NCI-H2029 (cell line): ENCODE data around the gene AP2A2.

Experiments
- DNase-seq: peaks from one replicate; lab custom pipeline; 2025; lab: John Stamatoyannopoulos, UW

Gene AP2A2

DNA sequence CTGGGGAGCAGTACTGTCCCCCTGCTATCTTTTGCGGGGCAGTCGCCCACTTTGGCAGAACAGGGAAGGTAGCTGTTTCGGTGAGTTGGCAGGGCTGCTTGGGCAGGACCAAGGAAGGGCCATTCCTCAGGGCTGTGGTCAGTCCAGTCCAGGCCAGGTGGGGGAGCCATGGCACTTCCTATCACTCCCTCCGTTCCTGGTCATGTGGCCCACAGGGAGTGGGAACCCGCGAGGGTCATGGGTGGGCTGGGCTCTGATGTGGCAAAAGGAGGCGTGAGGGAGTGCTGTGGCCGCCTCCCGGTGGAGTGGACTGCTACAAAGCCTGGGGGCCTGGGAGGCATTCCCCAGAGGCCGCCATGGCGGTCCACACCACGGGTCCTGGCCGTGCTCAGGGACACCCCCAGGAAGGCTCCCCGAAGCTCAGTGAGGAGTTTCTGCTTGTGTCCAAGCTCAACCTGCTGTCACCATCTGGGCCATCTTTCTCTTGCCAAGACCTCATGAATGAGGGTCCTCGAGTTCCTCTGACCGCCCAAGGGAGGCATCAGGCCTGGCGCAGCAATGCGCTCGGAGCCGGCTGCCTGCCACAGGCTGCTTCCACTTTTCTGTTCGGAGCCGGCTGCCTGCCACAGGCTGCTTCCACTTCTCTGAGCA, 27.0 kb upstream of the AP2A2 start:
- no peak for DNase-seq

DNA sequence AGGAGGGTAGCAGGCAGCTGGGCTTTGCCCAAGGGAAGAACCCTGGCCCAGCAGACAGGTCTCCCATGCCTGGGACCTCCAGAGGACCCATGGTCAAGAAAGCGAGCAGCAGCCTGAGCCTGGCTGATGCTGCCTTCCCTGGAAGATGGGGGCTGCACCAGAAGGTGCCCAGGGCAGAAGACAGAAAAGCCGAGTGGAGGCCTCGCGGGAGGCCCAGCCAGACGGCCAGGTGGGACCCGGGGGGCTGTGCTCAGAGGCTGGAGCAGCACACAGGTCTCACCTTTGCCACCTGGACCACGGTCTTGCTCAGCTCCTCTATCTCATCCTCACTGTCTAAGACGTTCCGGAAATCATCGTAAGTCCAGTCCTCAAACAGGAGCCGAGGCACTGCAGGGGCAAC, 25.9 kb upstream of the AP2A2 start:
- no peak for DNase-seq

DNA sequence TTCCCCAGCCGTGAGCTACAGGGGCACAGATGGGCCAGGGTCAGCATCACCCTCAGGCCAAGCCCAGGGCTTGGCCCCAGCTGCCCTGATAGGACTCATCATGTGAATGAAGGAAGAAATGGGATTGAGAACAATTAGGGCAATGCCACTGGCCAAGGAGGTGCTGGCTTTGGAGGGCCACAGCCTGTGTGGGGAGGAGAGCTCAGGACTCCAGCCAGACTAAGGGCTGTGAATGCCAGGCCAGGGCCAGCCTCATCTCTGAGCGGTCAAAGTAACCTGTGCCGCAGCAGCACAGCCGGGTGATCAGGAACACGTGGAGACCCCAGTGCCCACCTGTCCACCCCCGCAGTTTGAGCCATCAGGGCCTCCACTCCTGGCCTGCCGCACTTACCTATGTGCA, 25.1 kb upstream of the AP2A2 start:
- no peak for DNase-seq

DNA sequence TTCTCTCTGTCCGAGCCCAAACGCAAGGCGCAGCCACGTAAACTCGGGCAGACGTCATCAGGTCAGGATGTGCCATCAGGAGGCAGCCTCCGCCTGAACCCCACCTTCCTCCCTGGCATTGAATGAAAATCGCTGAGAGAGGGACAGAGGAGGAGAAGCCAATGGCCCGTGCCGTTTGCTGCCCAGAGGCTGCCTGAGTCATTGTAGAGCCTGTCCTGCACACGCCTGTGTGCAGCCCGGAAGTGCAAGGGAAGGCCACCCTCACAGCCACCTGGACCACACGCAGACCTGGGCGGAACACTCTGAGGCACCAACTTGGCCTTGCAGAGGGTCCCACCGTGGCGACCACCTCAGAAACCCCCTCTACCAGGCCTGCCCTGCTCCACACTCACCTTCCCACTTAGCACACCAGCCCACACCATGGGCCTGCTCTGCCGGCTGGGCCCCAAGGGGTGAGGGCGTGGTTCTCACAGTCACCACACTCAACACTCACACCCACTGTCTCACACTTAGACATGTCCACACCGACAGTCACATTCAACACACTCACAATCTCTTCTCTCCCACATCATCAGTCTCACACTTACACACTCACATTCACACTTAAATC, 24.1 kb upstream of the AP2A2 start:
- no peak for DNase-seq

DNA sequence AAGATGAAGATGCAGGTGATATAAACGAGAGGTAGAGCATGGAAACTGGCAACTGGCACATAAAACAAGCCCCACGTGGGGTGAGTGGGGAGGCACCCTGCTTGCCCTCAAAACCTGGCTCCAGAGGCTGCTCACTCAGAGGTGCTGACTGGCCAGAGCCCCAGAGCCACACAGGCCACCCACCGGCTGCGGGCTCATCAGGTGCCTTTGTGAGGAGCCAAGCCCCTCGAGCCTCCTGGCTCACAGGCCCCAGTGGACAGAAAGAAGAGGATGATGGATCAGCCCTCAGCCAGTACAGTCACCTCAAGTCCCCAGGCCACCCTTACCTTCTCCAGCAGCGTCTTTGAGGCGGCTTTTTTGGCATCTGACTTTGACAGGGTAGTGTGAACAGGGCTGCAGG, 21.3 kb upstream of the AP2A2 start:
- DNase-seq, result no peak

DNA sequence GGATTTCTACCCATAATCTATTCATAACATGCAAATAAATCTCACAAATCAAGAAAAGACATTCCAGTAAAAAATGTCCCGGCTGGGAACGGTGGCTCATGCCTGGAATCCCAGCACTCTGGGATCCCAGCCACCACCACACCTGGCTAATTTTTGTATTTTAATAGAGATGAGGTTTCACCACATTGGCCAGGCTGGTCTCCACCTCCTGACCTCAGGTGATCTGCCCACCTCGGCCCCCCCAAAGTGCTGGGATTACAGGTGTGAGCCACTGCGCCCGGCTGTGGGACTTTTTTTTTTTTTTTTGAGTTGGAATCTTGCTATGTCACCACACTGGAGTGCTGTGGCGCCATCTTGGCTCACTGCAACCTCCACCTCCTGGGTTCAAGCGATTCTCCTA, 19.7 kb upstream of the AP2A2 start:
- no peak for DNase-seq

DNA sequence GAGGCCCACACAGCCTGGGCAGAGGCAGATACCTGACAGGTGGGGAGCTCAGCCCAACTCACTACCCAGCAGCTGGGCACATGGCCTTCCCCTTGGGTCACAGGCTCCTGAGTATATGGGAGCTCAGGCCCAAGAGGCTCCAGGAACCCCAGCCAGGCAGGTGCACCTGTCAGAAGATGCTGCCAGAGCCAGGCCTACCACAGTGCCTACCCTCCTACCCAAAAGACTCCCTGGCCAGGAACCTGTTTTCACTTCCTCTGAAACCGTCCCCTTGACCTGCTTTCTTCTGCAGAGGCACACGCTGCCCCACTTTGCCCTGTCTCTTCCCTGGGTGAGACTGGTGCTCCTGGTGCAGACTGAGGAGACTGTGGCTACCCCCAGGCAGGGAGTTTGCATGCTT, 18.0 kb upstream of the AP2A2 start:
- no peak for DNase-seq

DNA sequence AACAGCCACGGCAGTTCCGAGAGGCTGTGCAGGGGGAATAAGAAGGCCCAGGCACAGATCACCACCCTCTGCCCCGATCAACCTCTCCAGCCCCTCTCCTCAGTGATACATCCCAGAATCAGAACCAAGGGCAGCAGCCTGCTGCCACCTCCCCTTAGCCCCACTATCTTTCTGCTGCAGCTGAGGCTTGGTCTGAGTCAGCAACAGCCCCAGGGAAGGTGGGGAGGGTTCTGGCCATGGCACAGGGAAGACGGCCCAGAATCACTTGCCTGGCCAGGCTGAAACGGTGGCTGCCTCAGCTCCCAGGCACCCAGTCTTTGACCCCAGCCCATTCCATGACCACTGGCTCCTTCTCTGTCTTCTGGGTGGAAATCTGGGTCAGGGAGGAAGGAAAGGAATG, 17.4 kb upstream of the AP2A2 start:
- no peak for DNase-seq

- DNase-seq, result no peak
Observed at GRCh38 chr11:909406-909805, 16.3 kb upstream of the AP2A2 start.

GRCh38 chr11:910044-910588, 15.6 kb upstream of the AP2A2 start:
- no peak for DNase-seq

- peak; percentile 78 for DNase-seq
Observed at GRCh38 chr11:910589-911030, 15.1 kb upstream of the AP2A2 start, which contains the start of gene CHID1. TSS of gene CHID1 (minus strand) at chr11:910810. CDS start at chr11:904816, 5,994 bp downstream.

- DNase-seq, result no peak
Observed at GRCh38 chr11:911031-911889, 14.4 kb upstream of the AP2A2 start.

GRCh38 chr11:911890-912219, 13.8 kb upstream of the AP2A2 start:
- DNase-seq, result no peak

DNA sequence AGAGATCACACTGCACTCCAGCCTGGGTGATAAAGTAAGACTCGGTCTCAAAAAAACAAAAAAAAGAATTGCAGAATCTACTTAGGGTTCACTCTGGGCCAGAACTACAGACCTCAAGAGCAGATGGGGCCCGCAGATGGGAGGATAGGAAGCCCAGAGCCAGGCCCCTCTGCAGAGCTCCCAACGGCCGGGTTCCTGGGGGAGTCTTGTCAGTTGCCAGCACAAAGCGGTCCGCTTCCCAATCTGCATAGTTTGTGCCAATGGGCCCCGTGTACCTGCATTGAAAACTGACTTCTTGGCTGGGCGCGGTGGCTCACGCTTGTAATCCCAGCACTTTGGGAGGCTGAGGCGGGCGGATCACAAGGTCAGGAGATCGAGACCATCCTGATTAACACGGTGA, 13.4 kb upstream of the AP2A2 start:
- no peak for DNase-seq

- no peak for DNase-seq
Observed at GRCh38 chr11:913043-913442, 12.6 kb upstream of the AP2A2 start.

DNA sequence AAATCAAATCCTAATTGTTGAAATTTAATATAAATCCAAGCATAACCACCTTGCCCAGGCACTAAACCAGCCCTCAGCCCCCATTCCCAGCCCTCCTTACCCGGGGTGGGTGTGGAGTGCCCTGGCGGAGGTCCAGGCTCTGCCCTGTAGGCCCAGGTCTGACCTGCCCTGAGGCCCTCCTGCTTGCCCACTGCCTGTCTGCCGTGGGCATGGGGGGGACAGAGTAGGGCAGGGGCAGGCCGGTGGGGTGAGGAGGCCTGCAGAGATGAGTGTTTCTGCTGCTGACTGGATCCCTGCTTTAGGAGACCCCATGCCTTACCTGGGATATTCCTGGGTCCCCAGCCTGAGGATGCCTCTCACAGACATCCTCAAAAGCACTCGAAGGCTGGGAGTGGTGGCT, 11.5 kb upstream of the AP2A2 start:
- DNase-seq, result no peak

DNA sequence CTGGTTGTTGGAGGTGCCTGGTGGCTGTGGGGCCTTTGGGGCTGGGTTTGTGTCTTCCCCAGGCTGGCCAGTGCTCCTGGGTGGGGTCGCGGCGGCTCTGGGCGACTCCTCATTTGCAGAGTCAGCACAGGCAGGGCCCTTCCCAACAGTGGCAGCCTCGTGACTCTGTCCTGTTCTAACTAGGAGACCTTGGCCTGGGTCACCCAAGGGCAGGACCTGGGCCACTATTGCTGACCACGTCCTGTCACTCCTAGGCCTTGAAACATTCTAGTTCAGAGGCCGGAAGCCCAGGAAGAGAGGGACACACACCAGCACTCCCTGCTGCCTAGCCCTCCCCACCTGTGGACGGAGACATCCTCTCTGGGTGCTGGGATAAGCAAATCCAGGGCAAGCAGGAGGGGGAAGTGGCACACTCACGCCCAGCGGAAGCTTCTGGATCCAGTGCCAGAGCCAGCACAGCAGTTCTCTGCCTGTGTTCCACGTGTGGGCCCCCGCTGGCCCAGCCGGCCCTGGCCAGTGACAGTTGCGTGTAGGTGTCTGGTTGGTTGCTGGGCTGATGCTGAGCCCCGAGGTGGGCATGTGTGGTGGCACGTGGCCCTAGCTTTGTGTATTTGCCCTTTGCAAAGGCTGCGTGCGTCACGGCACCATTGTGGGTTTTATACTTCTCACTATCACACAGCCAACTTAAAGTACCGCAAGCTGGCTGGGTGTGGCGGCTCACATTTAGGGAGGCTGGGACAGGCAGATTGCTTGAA, 10.7 kb upstream of the AP2A2 start:
- no peak for DNase-seq

DNA sequence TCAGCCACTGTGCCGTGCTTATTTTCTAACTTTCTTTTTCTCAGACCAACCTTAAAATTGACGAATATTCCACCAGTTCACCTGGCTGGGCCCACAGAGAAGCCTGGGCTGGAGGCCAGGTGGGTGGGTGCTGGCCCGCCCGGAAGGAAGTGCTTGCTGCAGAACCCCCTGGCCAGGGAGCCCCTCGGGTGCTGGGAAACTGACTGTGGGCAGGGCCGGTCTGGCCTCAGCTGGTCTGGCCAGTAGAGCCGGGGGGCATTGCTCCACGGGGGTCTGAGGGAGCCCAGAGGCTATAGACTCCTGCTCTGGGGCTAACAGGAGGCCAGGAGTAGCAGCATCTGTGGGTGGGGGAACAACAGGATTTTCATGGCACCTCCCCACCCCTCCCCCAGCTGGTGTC, 8.2 kb upstream of the AP2A2 start:
- no peak for DNase-seq

- DNase-seq, result no peak
Observed at GRCh38 chr11:921921-922678, 3.6 kb upstream of the AP2A2 start.

- DNase-seq, result no peak
Observed at GRCh38 chr11:923691-924405, 1.8 kb upstream of the AP2A2 start.
